Measurements from ENCODE around the gene ANGPT4.

- TF ChIP-seq, protein P1, sequence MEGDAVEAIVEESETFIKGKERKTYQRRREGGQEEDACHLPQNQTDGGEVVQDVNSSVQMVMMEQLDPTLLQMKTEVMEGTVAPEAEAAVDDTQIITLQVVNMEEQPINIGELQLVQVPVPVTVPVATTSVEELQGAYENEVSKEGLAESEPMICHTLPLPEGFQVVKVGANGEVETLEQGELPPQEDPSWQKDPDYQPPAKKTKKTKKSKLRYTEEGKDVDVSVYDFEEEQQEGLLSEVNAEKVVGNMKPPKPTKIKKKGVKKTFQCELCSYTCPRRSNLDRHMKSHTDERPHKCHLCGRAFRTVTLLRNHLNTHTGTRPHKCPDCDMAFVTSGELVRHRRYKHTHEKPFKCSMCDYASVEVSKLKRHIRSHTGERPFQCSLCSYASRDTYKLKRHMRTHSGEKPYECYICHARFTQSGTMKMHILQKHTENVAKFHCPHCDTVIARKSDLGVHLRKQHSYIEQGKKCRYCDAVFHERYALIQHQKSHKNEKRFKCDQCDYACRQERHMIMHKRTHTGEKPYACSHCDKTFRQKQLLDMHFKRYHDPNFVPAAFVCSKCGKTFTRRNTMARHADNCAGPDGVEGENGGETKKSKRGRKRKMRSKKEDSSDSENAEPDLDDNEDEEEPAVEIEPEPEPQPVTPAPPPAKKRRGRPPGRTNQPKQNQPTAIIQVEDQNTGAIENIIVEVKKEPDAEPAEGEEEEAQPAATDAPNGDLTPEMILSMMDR (IDR thresholded peaks at IDR 0.05 in 8 of 11, conservative IDR thresholded peaks at IDR 0.05 in 3 of 11) = no peak
- TF ChIP-seq POLR2A (IDR thresholded peaks at IDR 0.05) = no peak
These were observed 27.0 kb downstream of the ANGPT4 start for GRCh38 chr20:889106-889505.

Measured in spleen (tissue), 7 donors.